Measurements from ENCODE around the gene INPPL1. TPM values are rescaled to one million over a fixed set of nuclear protein-coding genes. Genes with fewer than 3 reads are reported as not detected.

The INPPL1 gene
- total and polyA plus RNA-seq, 10 of the 15 experiments (the other 5 are each of a cell fraction or from before 2014, with no cell fraction given) = 0.47 to 116 (median 43.4) TPM

DNA sequence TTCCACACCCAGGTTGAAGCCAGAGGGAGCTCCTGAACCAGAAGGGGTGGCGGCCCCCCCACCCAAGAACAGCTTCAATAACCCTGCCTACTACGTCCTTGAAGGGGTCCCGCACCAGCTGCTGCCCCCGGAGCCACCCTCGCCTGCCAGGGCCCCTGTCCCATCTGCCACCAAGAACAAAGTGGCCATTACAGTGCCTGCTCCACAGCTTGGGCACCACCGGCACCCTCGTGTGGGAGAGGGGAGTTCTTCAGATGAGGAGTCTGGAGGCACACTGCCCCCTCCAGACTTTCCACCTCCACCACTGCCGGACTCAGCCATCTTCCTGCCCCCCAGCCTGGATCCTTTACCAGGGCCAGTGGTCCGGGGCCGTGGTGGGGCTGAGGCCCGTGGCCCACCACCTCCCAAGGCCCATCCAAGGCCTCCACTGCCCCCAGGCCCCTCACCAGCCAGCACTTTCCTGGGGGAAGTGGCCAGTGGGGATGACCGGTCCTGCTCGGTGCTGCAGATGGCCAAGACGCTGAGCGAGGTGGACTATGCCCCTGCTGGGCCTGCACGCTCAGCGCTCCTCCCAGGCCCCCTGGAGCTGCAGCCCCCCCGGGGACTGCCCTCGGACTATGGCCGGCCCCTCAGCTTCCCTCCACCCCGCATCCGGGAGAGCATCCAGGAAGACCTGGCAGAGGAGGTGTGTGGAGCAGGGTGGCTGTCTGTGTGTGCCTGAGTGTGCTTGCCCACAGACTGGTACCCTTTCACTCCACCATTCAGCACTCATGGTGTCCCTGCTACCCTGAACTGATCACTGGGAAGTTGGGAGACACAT, 12.8 kb downstream of the INPPL1 start (continued):
- TF ChIP-seq, protein P1, sequence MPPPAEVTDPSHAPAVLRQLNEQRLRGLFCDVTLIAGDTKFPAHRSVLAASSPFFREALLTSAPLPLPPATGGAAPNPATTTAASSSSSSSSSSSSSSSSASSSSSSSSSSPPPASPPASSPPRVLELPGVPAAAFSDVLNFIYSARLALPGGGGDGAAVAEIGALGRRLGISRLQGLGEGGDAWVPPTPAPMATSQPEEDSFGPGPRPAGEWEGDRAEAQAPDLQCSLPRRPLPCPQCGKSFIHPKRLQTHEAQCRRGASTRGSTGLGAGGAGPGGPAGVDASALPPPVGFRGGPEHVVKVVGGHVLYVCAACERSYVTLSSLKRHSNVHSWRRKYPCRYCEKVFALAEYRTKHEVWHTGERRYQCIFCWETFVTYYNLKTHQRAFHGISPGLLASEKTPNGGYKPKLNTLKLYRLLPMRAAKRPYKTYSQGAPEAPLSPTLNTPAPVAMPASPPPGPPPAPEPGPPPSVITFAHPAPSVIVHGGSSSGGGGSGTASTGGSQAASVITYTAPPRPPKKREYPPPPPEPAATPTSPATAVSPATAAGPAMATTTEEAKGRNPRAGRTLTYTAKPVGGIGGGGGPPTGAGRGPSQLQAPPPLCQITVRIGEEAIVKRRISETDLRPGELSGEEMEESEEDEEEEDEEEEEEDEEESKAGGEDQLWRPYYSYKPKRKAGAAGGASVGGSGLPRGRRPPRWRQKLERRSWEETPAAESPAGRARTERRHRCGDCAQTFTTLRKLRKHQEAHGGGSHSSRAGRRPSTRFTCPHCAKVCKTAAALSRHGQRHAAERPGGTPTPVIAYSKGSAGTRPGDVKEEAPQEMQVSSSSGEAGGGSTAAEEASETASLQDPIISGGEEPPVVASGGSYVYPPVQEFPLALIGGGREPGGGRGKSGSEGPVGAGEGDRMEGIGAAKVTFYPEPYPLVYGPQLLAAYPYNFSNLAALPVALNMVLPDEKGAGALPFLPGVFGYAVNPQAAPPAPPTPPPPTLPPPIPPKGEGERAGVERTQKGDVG (CRISPR knock-in tag; IDR thresholded peaks at IDR 0.05) = no peak
- TF ChIP-seq EZH2 (IDR thresholded peaks at IDR 0.05; ENCODE audit: borderline replicate concordance, control insufficient read depth, low read depth, low read length) (no peak), RAD21 (IDR thresholded peaks at IDR 0.05; ENCODE audit: insufficient read depth, low read depth, low read length) (no peak), ASH2L (IDR thresholded peaks at IDR 0.05; ENCODE audit: borderline replicate concordance, low read depth) (no peak)
- TF ChIP-seq, protein P2, sequence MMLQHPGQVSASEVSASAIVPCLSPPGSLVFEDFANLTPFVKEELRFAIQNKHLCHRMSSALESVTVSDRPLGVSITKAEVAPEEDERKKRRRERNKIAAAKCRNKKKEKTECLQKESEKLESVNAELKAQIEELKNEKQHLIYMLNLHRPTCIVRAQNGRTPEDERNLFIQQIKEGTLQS (IDR thresholded peaks at IDR 0.05; ENCODE audit: borderline replicate concordance, extremely low read depth, low read depth, low read length) = no peak

DNA sequence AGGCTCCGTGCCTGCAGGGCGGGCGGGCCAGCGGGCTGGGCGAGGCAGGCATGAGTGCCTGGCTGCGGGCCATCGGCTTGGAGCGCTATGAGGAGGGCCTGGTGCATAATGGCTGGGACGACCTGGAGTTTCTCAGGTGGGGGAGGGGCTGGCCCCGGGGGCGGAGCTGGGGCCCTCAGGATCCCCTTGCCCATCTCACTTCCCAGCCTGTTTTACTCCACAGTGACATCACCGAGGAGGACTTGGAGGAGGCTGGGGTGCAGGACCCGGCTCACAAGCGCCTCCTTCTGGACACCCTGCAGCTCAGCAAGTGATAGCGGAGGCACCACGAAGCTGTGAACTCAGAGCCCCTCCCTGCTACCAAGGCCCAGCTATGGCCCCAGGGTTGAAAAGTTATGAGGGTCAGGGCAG, 13.5 kb downstream of the INPPL1 start:
- Histone ChIP-seq H3K4me2 (ENCODE audit: control insufficient read depth, insufficient read depth) (no peak overlapping the region), H2AFZ (ENCODE audit: control insufficient read depth, low read depth, low read length) (no peak overlapping the region), H3K4me3 (no peak overlapping the region), H4K20me1 (ENCODE audit: control insufficient read depth, insufficient read depth) (no peaks in the 10 kb centered on the region; the same call in 1 of the 2 replicates), H3K79me2 (ENCODE audit: control insufficient read depth, insufficient read depth, low read length) (no peaks in the 10 kb centered on the region), H3K9me3 (replicated peaks; ENCODE audit: control insufficient read depth, insufficient read depth, low read length) (no peaks in the 10 kb centered on the region), H3K36me3 (ENCODE audit: control insufficient read depth in 2 of 2, insufficient read depth in 2 of 2, low read length in 1 of 2) (peaks cover 5 to 9% of the 10 kb centered on the region in 2 experiments; a peak in 3 of 4 replicates), H3K4me1 (ENCODE audit: control insufficient read depth, insufficient read depth, low read length) (peaks cover 4% of the 10 kb centered on the region), H3K27ac (ENCODE audit: control insufficient read depth, insufficient read depth) (no peak overlapping the region), H3K9ac (ENCODE audit: control insufficient read depth, insufficient read depth, low read length) (no peak overlapping the region), H3K27me3 (replicated peaks in 1 of 2; ENCODE audit: control insufficient read depth in 2 of 2, insufficient read depth in 2 of 2, low read length in 1 of 2) (peaks cover 5 to 11% of the 10 kb centered on the region in 2 experiments; a peak in 3 of 4 replicates)
- in situ Hi-C loops (cut with MboI) = no loop called here
- no TSS peak for BruUV-seq (replicated peaks)
- SMC1A ChIA-PET (ENCODE audit: uncharacterized antibody, unreplicated experiment) = interaction anchor here (0.9 to 1.4 kb wide), 5 partner anchors 15 to 193 kb away, joined by 3 to 8 read pairs (median 4); no protein-coding TSS in a partner anchor
- RAD21 ChIA-PET (ENCODE audit: unreplicated experiment) = interaction anchor here (0.5 to 1.0 kb wide), 4 partner anchors 13 to 256 kb away, joined by 3 to 5 read pairs (median 3); partner anchors contain the start of gene INPPL1
- WGBS (ENCODE audit: insufficient coverage, insufficient replicate concordance, low lambda C conversion rate, missing lambda C conversion rate) = 58% methylated on average over 16 of the region's 16 CpGs
- DNase-seq (ENCODE audit: low read depth, low spot score) (no peak), ATAC-seq (peak; percentile 76), FAIRE-seq (no peak)
- intact Hi-C loops (cut with micrococcal nuclease; ENCODE audit: unreplicated experiment) = loop anchor here (2.0 to 5.0 kb wide), 2 partner anchors 174 to 193 kb away; no protein-coding TSS in a partner anchor
- CTCF ChIA-PET = interaction anchor here (0.6 to 2.0 kb wide), 14 partner anchors 10 to 213 kb away, joined by 3 to 9 read pairs (median 4); no protein-coding TSS in a partner anchor
- POLR2A ChIA-PET = interaction anchor here (0.5 kb wide), 1 partner anchor 236 kb away, joined by 3 read pairs; no protein-coding TSS in a partner anchor
- peak; percentile 63 for TF ChIP-seq RAD21 (IDR thresholded peaks at IDR 0.05; ENCODE audit: insufficient read depth, low read depth, low read length)
- no peak for TF ChIP-seq FOXK2 (IDR thresholded peaks at IDR 0.05)
- TF ChIP-seq SREBF1 (IDR thresholded peaks at IDR 0.05; ENCODE audit: low read length) = no peak
- no peak for TF ChIP-seq YBX1 (IDR thresholded peaks at IDR 0.05)
- TF ChIP-seq, protein P3, sequence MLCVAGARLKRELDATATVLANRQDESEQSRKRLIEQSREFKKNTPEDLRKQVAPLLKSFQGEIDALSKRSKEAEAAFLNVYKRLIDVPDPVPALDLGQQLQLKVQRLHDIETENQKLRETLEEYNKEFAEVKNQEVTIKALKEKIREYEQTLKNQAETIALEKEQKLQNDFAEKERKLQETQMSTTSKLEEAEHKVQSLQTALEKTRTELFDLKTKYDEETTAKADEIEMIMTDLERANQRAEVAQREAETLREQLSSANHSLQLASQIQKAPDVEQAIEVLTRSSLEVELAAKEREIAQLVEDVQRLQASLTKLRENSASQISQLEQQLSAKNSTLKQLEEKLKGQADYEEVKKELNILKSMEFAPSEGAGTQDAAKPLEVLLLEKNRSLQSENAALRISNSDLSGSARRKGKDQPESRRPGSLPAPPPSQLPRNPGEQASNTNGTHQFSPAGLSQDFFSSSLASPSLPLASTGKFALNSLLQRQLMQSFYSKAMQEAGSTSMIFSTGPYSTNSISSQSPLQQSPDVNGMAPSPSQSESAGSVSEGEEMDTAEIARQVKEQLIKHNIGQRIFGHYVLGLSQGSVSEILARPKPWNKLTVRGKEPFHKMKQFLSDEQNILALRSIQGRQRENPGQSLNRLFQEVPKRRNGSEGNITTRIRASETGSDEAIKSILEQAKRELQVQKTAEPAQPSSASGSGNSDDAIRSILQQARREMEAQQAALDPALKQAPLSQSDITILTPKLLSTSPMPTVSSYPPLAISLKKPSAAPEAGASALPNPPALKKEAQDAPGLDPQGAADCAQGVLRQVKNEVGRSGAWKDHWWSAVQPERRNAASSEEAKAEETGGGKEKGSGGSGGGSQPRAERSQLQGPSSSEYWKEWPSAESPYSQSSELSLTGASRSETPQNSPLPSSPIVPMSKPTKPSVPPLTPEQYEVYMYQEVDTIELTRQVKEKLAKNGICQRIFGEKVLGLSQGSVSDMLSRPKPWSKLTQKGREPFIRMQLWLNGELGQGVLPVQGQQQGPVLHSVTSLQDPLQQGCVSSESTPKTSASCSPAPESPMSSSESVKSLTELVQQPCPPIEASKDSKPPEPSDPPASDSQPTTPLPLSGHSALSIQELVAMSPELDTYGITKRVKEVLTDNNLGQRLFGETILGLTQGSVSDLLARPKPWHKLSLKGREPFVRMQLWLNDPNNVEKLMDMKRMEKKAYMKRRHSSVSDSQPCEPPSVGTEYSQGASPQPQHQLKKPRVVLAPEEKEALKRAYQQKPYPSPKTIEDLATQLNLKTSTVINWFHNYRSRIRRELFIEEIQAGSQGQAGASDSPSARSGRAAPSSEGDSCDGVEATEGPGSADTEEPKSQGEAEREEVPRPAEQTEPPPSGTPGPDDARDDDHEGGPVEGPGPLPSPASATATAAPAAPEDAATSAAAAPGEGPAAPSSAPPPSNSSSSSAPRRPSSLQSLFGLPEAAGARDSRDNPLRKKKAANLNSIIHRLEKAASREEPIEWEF (IDR thresholded peaks at IDR 0.05; ENCODE audit: insufficient replicate concordance, low read depth, low read length) = no peak
- TF ChIP-seq, protein P2 (IDR thresholded peaks at IDR 0.05; ENCODE audit: borderline replicate concordance, extremely low read depth, low read depth, low read length) = no peak
